ENCODE data around the gene OR2C3. TPM values are rescaled to one million over a fixed set of nuclear protein-coding genes. Genes with fewer than 3 reads are reported as not detected.
"Not testable (repeated sequence)": the region's sequence is repeated elsewhere in the genome, so short reads cannot be mapped to it uniquely, and the experiment has no call there.

The OR2C3 gene
- total and polyA plus RNA-seq, 8 donors, result 0.03 to 0.09 (median 0.04) TPM; not detected in 2

DNA sequence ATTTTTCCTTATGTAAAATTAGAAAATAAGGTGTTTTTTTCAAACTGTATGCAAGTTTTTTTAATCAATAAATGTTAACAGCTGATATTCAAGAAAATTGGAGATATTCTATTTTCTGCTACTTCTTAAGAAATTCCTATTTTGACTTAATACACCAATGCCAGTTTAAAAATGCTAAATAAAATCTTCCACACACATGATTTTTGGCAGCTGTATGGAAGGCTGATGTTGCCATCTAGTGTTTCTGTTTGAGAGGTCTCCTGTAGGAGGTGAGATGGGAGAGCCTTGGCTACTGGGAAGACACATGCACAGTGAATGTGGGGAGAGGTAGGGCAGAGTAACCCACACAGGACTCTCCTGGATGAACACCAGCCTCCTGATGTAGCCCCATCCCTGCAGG is 49.2 kb downstream of the OR2C3 start:
- Histone ChIP-seq H3K4me1 (no peaks in the 10 kb centered on the region), H3K9me3 (no peaks in the 10 kb centered on the region), H3K4me3 (no peak overlapping the region), H3K36me3 (no peaks in the 10 kb centered on the region), H3K27me3 (no peaks in the 10 kb centered on the region), H3K27ac (no peak overlapping the region)
- peak in 2 of 4 donors; percentile 10 to 35 for DNase-seq
- intact Hi-C loops (cut with DNase I), result loop anchor here in 1 of 2 donors (10.0 kb wide), 1 partner anchor 102 kb away; no protein-coding TSS in a partner anchor
- TF ChIP-seq, protein P1, sequence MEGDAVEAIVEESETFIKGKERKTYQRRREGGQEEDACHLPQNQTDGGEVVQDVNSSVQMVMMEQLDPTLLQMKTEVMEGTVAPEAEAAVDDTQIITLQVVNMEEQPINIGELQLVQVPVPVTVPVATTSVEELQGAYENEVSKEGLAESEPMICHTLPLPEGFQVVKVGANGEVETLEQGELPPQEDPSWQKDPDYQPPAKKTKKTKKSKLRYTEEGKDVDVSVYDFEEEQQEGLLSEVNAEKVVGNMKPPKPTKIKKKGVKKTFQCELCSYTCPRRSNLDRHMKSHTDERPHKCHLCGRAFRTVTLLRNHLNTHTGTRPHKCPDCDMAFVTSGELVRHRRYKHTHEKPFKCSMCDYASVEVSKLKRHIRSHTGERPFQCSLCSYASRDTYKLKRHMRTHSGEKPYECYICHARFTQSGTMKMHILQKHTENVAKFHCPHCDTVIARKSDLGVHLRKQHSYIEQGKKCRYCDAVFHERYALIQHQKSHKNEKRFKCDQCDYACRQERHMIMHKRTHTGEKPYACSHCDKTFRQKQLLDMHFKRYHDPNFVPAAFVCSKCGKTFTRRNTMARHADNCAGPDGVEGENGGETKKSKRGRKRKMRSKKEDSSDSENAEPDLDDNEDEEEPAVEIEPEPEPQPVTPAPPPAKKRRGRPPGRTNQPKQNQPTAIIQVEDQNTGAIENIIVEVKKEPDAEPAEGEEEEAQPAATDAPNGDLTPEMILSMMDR (IDR thresholded peaks at IDR 0.05), result peak; percentile 13 to 39
- ATAC-seq, result peak; percentile 61

DNA sequence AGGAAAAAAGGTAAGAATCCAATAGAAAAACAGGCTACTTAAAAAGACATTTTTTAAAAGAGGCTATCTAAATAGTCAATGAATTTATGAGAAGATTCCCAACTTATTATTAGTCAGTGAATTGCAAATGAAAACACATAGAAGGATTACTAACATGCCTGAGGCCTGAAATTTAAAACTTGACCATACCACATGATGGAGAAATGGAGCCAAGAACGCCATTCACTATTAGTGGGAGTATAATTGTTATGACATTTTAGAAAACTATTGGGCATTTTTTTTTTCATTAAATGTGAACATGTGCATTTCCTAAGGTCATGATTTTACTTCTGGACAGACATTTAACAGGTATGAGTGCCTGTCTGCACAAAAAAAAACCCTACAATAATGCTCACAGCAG is 53.5 kb downstream of the OR2C3 start:
- TF ChIP-seq, protein P1 (IDR thresholded peaks at IDR 0.05), result no peak
- DNase-seq (no peak), ATAC-seq (no peak)
- Histone ChIP-seq H3K27ac (no peak overlapping the region), H3K4me1 (no peaks in the 10 kb centered on the region), H3K9me3 (no peaks in the 10 kb centered on the region), H3K4me3 (no peak overlapping the region), H3K36me3 (no peaks in the 10 kb centered on the region), H3K27me3 (no peaks in the 10 kb centered on the region)
- intact Hi-C loops (cut with DNase I), result loop anchor here in 1 of 2 donors (10.0 kb wide), 1 partner anchor 98 kb away; no protein-coding TSS in a partner anchor

DNA sequence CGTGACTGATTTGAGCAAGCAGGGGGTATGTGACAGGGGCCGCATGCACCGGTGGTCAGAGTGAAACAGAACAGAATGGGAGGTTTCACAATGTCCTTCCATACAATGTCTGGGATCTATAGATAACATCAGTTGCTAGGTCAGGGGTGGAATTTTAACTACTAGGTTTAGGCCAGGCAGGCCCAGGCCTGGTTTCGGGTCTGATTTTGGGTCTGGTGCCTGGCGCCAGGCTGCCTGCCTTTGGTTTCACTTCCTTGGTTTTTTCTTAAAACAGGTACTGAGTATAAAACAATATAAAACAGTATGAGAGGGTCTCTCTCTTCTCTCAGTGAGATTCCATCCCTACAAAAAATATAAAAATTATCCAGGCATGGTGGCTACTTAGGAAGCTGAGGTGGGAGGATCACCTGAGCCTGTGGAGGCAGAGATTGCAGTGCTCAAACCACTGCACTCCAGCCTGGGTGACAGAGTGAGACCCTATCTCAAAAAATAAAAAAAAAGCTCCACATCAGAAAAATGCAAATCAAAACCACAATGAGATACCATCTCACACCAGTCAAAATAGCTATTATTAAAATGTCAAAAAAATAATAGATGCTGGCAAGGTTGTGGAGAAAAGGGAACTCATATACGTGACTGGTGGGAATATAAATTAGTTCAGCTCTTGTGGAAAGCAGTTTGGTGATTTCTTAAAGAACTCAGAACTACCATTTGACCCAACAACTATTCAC is 59.7 kb downstream of the OR2C3 start:
- H3K4me3 ChIP-seq; DNase-seq; H3K36me3 ChIP-seq; H3K4me1 ChIP-seq; H3K9me3 ChIP-seq; H3K27ac ChIP-seq; intact Hi-C loops (cut with DNase I); ATAC-seq; H3K27me3 ChIP-seq: not testable (repeated sequence)

DNA sequence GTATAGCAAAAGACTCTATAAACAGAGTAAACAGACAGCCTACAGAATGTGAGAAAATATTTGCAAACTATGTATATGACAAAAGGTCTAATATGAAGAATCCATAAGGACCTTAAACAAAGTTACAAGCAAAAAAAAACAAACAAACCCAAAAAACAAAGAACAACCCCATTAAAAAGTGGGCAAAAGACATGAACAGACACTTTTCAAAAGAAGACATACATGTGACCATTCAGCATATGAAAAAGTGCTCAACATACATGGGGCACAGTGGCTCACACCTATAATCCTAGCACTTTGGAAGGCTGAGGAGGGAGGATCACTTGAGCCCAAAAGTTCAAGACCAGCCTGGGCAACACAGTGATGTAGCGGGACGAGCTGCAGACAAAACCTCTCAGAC is 60.4 kb downstream of the OR2C3 start:
- no peaks in the 10 kb centered on the region for H3K36me3 ChIP-seq
- no peak overlapping the region for H3K4me3 ChIP-seq
- no peak overlapping the region for H3K27ac ChIP-seq
- intact Hi-C loops (cut with DNase I), result no loop called here
- no peak for DNase-seq
- no peak for ATAC-seq
- H3K9me3 ChIP-seq, result peaks cover 0 to 9% of the 10 kb centered on the region in 2 donors
- TF ChIP-seq, protein P1 (IDR thresholded peaks at IDR 0.05), result no peak
- H3K27me3 ChIP-seq, result no peaks in the 10 kb centered on the region
- H3K4me1 ChIP-seq, result no peaks in the 10 kb centered on the region

Other genes starting within 250 kb of the OR2C3 start
- gene ZNF496, start 204.6 kb downstream of the OR2C3 start, total RNA-seq, result 10 to 100 TPM; 18.2 to 19.2 TPM
- 10 to 100 TPM; 35.5 to 44.8 (median 38.5) TPM for gene ZNF496, start 204.6 kb downstream of the OR2C3 start, polyA plus RNA-seq (ENCODE audit: insufficient read length in 6 of 6)
- 1 to 10 TPM; 2.0 to 6.6 TPM for gene NLRP3, start 120.3 kb downstream of the OR2C3 start, total RNA-seq
- 1 to 10 TPM in 4 of 6 donors, under 1 TPM in 2; 0.81 to 1.9 (median 1.2) TPM for gene NLRP3, start 120.3 kb downstream of the OR2C3 start, polyA plus RNA-seq (ENCODE audit: insufficient read length in 6 of 6)
- gene OR2B11, start 78.3 kb downstream of the OR2C3 start, total RNA-seq, result not detected
- gene OR2B11, start 78.3 kb downstream of the OR2C3 start, polyA plus RNA-seq (ENCODE audit: insufficient read length in 6 of 6), result under 1 TPM; 0.04 to 0.10 (median 0.05) TPM
- gene GCSAML, start 12.7 kb upstream of the OR2C3 start, total RNA-seq, result under 1 TPM; 0.32 to 0.84 TPM
- under 1 TPM; 0.17 to 0.58 (median 0.34) TPM for gene GCSAML, start 12.7 kb upstream of the OR2C3 start, polyA plus RNA-seq (ENCODE audit: insufficient read length in 6 of 6)
- gene OR2G2, start 51.9 kb upstream of the OR2C3 start, total RNA-seq, result not detected
- not detected for gene OR2G2, start 51.9 kb upstream of the OR2C3 start, polyA plus RNA-seq (ENCODE audit: insufficient read length in 6 of 6)
- not detected for gene OR2G3, start 69.1 kb upstream of the OR2C3 start, total RNA-seq
- gene OR2G3, start 69.1 kb upstream of the OR2C3 start, polyA plus RNA-seq (ENCODE audit: insufficient read length in 6 of 6), result not detected
- not detected for gene OR13G1, start 143.3 kb upstream of the OR2C3 start, total RNA-seq
- gene OR13G1, start 143.3 kb upstream of the OR2C3 start, polyA plus RNA-seq (ENCODE audit: insufficient read length in 6 of 6), result not detected
- gene OR6F1, start 180.2 kb upstream of the OR2C3 start, total RNA-seq, result not detected
- gene OR6F1, start 180.2 kb upstream of the OR2C3 start, polyA plus RNA-seq (ENCODE audit: insufficient read length in 6 of 6), result not detected
- not detected for gene OR14K1, start 202.2 kb upstream of the OR2C3 start, total RNA-seq
- gene OR14K1, start 202.2 kb upstream of the OR2C3 start, polyA plus RNA-seq (ENCODE audit: insufficient read length in 6 of 6), result not detected
- gene OR14A2, start 211.7 kb upstream of the OR2C3 start, total RNA-seq, result not detected
- not detected for gene OR14A2, start 211.7 kb upstream of the OR2C3 start, polyA plus RNA-seq (ENCODE audit: insufficient read length in 6 of 6)
- gene OR1C1, start 224.1 kb upstream of the OR2C3 start, total RNA-seq, result not detected
- under 1 TPM in 2 of 6 donors, not detected in 4; 0.04 to 0.15 TPM for gene OR1C1, start 224.1 kb upstream of the OR2C3 start, polyA plus RNA-seq (ENCODE audit: insufficient read length in 6 of 6)